Fibroblast of lung (primary cell): ENCODE measurements around the gene TSPO.

ENCODE experiments used
- EZH2 ChIP-seq: IDR thresholded peaks from 2 replicates; pipeline ENCODE4 v1.5.1; 2012; ENCODE audit warnings: low read length, control low read depth, mild to moderate bottlenecking; ENCODE audit errors: missing control alignments
- TF ChIP-seq, protein P1 (sequence below), 2 donors: IDR thresholded peaks in 1 of 2; conservative IDR thresholded peaks in 1 of 2; 1 replicate in 1 of 2; 2 replicates in 1 of 2; pipeline ENCODE4 v1.5.1; 2011 to 2012; ENCODE audit warnings: low read length in 2 of 2, control low read depth in 1 of 2, inconsistent platforms in 1 of 2, low read depth in 1 of 2, mild to moderate bottlenecking in 1 of 2

DNA sequence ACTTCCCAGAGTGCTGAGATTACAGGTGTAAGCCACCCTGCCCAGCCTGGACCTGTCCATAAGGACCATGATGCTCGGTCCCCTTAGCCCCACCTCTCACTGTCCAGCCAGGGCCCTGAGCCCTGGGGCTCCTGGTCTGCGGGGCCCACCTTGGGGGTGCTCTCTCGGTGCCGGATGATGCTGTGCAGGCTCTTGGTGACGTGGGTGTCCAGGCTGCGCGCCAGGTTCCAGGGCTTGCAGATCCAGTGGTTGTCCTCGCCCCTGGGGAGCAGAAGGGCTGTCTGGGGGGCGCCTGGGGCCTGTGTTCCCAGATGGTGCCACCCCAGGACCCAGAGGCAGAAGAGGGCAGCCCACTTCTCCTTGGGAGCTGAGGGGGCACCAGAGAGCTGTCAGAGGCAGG is 22.2 kb downstream of the TSPO start:
- TF ChIP-seq, protein P1, sequence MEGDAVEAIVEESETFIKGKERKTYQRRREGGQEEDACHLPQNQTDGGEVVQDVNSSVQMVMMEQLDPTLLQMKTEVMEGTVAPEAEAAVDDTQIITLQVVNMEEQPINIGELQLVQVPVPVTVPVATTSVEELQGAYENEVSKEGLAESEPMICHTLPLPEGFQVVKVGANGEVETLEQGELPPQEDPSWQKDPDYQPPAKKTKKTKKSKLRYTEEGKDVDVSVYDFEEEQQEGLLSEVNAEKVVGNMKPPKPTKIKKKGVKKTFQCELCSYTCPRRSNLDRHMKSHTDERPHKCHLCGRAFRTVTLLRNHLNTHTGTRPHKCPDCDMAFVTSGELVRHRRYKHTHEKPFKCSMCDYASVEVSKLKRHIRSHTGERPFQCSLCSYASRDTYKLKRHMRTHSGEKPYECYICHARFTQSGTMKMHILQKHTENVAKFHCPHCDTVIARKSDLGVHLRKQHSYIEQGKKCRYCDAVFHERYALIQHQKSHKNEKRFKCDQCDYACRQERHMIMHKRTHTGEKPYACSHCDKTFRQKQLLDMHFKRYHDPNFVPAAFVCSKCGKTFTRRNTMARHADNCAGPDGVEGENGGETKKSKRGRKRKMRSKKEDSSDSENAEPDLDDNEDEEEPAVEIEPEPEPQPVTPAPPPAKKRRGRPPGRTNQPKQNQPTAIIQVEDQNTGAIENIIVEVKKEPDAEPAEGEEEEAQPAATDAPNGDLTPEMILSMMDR (conservative IDR thresholded peaks at IDR 0.05 in 1 of 2, IDR thresholded peaks at IDR 0.05 in 1 of 2; ENCODE audit: low read depth in 1 of 2, low read length in 2 of 2): no peak
- TF ChIP-seq EZH2: no peak
